ENCODE data around the gene LRRC36. TPM values are rescaled to one million over a fixed set of nuclear protein-coding genes. Genes with fewer than 3 reads are reported as not detected.
A peak's percentile ranks its signal among the peaks of the same experiment; 100 is the strongest.

Gene LRRC36
- total and polyA plus RNA-seq, 2 of the 13 experiments (the other 11 are each of a cell fraction or from before 2014, with no cell fraction given), result 0.12 to 0.15 TPM

DNA sequence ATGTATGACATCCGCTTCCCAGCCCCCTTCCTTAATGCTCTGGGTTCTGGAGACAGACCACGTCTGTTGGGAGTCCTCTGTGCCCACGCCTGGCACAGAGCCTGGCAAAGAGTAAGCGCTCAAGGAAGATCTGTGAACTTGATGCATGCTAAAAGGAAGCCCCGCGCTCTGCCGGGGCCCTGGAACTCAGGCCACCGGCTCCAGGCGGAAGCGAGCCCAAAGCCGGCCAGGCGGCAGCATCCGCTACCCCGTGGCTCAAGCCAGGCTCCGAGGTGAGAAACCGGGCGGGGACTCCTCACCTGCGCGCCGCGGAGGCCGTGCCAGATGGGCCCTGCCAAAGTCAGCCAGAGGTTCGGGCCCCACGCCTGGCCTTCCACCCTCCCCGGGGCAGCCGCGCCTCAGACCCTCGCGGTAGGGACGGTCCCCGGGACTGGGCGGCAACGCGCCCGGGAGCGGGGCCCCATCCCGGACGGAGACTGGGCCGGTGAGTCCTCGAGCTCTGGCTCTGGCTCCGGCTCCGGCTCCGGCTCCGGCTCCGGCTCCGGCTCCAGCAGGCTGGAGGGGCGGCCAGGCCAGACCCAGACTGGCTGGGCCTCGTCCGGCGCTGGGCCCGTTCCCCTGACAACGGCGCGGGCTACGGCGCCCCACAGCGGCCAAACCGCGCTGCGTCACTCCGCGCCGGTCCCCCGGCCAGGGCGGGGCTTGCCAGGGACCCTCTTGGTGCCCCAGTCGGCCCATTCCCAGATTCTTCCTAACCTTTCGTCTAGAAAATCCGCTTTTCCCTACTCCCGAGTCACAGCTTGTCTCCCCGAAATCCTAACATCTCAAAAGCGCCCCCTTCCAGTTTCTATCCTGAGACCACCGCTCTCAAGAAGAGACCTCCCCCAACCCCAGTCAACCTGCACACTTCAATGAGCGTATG is 89.5 kb downstream of the LRRC36 start, which contains the start of gene ZDHHC1 (continued):
- TF ChIP-seq, protein P1, sequence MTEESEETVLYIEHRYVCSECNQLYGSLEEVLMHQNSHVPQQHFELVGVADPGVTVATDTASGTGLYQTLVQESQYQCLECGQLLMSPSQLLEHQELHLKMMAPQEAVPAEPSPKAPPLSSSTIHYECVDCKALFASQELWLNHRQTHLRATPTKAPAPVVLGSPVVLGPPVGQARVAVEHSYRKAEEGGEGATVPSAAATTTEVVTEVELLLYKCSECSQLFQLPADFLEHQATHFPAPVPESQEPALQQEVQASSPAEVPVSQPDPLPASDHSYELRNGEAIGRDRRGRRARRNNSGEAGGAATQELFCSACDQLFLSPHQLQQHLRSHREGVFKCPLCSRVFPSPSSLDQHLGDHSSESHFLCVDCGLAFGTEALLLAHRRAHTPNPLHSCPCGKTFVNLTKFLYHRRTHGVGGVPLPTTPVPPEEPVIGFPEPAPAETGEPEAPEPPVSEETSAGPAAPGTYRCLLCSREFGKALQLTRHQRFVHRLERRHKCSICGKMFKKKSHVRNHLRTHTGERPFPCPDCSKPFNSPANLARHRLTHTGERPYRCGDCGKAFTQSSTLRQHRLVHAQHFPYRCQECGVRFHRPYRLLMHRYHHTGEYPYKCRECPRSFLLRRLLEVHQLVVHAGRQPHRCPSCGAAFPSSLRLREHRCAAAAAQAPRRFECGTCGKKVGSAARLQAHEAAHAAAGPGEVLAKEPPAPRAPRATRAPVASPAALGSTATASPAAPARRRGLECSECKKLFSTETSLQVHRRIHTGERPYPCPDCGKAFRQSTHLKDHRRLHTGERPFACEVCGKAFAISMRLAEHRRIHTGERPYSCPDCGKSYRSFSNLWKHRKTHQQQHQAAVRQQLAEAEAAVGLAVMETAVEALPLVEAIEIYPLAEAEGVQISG (CRISPR knock-in tag; IDR thresholded peaks at IDR 0.05), result peak; percentile 71; the same call in 1 of the 2 replicates
- TF ChIP-seq, protein P2, sequence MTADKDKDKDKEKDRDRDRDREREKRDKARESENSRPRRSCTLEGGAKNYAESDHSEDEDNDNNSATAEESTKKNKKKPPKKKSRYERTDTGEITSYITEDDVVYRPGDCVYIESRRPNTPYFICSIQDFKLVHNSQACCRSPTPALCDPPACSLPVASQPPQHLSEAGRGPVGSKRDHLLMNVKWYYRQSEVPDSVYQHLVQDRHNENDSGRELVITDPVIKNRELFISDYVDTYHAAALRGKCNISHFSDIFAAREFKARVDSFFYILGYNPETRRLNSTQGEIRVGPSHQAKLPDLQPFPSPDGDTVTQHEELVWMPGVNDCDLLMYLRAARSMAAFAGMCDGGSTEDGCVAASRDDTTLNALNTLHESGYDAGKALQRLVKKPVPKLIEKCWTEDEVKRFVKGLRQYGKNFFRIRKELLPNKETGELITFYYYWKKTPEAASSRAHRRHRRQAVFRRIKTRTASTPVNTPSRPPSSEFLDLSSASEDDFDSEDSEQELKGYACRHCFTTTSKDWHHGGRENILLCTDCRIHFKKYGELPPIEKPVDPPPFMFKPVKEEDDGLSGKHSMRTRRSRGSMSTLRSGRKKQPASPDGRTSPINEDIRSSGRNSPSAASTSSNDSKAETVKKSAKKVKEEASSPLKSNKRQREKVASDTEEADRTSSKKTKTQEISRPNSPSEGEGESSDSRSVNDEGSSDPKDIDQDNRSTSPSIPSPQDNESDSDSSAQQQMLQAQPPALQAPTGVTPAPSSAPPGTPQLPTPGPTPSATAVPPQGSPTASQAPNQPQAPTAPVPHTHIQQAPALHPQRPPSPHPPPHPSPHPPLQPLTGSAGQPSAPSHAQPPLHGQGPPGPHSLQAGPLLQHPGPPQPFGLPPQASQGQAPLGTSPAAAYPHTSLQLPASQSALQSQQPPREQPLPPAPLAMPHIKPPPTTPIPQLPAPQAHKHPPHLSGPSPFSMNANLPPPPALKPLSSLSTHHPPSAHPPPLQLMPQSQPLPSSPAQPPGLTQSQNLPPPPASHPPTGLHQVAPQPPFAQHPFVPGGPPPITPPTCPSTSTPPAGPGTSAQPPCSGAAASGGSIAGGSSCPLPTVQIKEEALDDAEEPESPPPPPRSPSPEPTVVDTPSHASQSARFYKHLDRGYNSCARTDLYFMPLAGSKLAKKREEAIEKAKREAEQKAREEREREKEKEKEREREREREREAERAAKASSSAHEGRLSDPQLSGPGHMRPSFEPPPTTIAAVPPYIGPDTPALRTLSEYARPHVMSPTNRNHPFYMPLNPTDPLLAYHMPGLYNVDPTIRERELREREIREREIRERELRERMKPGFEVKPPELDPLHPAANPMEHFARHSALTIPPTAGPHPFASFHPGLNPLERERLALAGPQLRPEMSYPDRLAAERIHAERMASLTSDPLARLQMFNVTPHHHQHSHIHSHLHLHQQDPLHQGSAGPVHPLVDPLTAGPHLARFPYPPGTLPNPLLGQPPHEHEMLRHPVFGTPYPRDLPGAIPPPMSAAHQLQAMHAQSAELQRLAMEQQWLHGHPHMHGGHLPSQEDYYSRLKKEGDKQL (CRISPR knock-in tag; IDR thresholded peaks at IDR 0.05; ENCODE audit: low read depth), result no peak
- TF ChIP-seq, protein P3, sequence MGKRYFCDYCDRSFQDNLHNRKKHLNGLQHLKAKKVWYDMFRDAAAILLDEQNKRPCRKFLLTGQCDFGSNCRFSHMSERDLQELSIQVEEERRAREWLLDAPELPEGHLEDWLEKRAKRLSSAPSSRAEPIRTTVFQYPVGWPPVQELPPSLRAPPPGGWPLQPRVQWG (CRISPR knock-in tag; IDR thresholded peaks at IDR 0.05; ENCODE audit: borderline replicate concordance, low read depth), result no peak
- no peak for TF ChIP-seq MLX (CRISPR knock-in tag; IDR thresholded peaks at IDR 0.05)
- TF ChIP-seq ZNF496 (CRISPR knock-in tag; IDR thresholded peaks at IDR 0.05; ENCODE audit: insufficient replicate concordance), result no peak
- TF ChIP-seq ZNF589 (CRISPR knock-in tag; conservative IDR thresholded peaks at IDR 0.05), result no peak
- TF ChIP-seq CCAR2 (optimal IDR thresholded peaks at IDR 0.05; ENCODE audit: low read depth, low read length), result no peak
- no peak for TF ChIP-seq LCORL (IDR thresholded peaks at IDR 0.05)
- TF ChIP-seq LCORL (CRISPR knock-in tag; IDR thresholded peaks at IDR 0.05), result peak; percentile 78; the same call in 1 of the 2 replicates
- TF ChIP-seq, protein P4, sequence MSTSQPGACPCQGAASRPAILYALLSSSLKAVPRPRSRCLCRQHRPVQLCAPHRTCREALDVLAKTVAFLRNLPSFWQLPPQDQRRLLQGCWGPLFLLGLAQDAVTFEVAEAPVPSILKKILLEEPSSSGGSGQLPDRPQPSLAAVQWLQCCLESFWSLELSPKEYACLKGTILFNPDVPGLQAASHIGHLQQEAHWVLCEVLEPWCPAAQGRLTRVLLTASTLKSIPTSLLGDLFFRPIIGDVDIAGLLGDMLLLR (CRISPR knock-in tag; IDR thresholded peaks at IDR 0.05), result no peak
- TF ChIP-seq MXD4 (CRISPR knock-in tag; IDR thresholded peaks at IDR 0.05), result peak; percentile 67; the same call in 1 of the 2 replicates
- TF ChIP-seq ETV6 (CRISPR knock-in tag; conservative IDR thresholded peaks at IDR 0.05), result 0 out of 2 replicates have a peak, but pooled peaks have one; percentile 47
- no peak; the same call in 1 of the 2 replicates for TF ChIP-seq ZNF784 (CRISPR knock-in tag; IDR thresholded peaks at IDR 0.05; ENCODE audit: borderline replicate concordance)
- no peak for TF ChIP-seq SNAI1 (CRISPR knock-in tag; IDR thresholded peaks at IDR 0.05; ENCODE audit: borderline replicate concordance)
- TF ChIP-seq ZSCAN12 (CRISPR knock-in tag; IDR thresholded peaks at IDR 0.05), result 0 out of 2 replicates have a peak, but pooled peaks have one; percentile 88
